Ovary (tissue), 3 donors: Measurements from ENCODE around the gene RALBP1.

Source experiments
- CTCF ChIP-seq, 3 donors: fragments of 450-650 bp in 2 of 3; fragments of 200-600 bp in 1 of 3; IDR thresholded peaks; one replicate each; pipeline versions ENCODE4 v1.5.1 to v1.8.0; 2016 to 2022; ENCODE audit warnings: antibody characterized with exemption in 3 of 3, mild to moderate bottlenecking in 1 of 3
- EP300 ChIP-seq: sonication (generic); formaldehyde crosslinking; IDR thresholded peaks from one replicate; pipeline ENCODE4 v1.6.1; 2017; ENCODE audit warnings: antibody characterized with exemption
- POLR2A ChIP-seq: fragments of 450-650 bp; IDR thresholded peaks from one replicate; pipeline ENCODE4 v1.6.1; 2017; ENCODE audit warnings: antibody characterized with exemption, mild to moderate bottlenecking, moderate library complexity
- donor health status: DM: no; HTN: no; CAD: no.

- TF ChIP-seq CTCF (IDR thresholded peaks at IDR 0.05) = no peak
- no peak for TF ChIP-seq POLR2A
- TF ChIP-seq EP300 = no peak
These were observed 38.3 kb upstream of the RALBP1 start for GRCh38 chr18:9437021-9437437.
